ENCODE data around the gene PPM1A. TPM values are rescaled to one million over a fixed set of nuclear protein-coding genes. Genes with fewer than 3 reads are reported as not detected.

Gene PPM1A
- polyA plus RNA-seq = 54.7 and 84.6 TPM in 2 replicates

GRCh38 chr14:60248697-60249318, at the start of gene PPM1A:
PPM1A (plus strand) TSS chr14:60249221; CDS start chr14:60282704, 33,483 bp downstream.

Other genes with a start within 250 kb of the PPM1A start
- 17.3 and 36.6 TPM in 2 replicates for gene PCNX4, start 157.3 kb upstream of the PPM1A start, polyA plus RNA-seq
- gene DHRS7, start 83.8 kb upstream of the PPM1A start, polyA plus RNA-seq = 85.5 and 107 TPM in 2 replicates
- not detected in 2 replicates for gene C14orf39, start 236.8 kb downstream of the PPM1A start, polyA plus RNA-seq

Data from Purkinje cell (primary cell).